ENCODE measurements around the gene IGFL1.

- TF ChIP-seq CTCF (IDR thresholded peaks at IDR 0.05), result no peak
- TF ChIP-seq POLR2AphosphoS5 (IDR thresholded peaks at IDR 0.05), result no peak
- TF ChIP-seq POLR2A (IDR thresholded peaks at IDR 0.05), result no peak
These were observed 11.2 kb downstream of the IGFL1 start for GRCh38 chr19:46240693-46241092.
